Ascending aorta (tissue), 2 donors: ENCODE data around the gene DNAJB6. TPM values are rescaled to one million over a fixed set of nuclear protein-coding genes. Genes with fewer than 3 reads are reported as not detected.
A peak's percentile ranks its signal among the peaks of the same experiment; 100 is the strongest.

Experiments used
- DNase-seq, 2 donors: peaks; one replicate each; pipeline ENCODE4 v3.0.0-alpha.2; 2019; ENCODE audit warnings: low spot score in 2 of 2
- H3K27ac ChIP-seq, 2 donors: fragments of 200-600 bp; sonication (generic); one replicate each; pipeline ENCODE4 v1.5.1; 2016 to 2017; ENCODE audit warnings: mild to moderate bottlenecking in 1 of 2
- H3K27me3 ChIP-seq: fragments of 200-600 bp; sonication (generic); one replicate; pipeline ENCODE4 v1.5.1; 2017
- H3K36me3 ChIP-seq, 2 donors: fragments of 200-600 bp; sonication (generic); one replicate each; pipeline ENCODE4 v1.5.1; 2016
- H3K4me1 ChIP-seq, 2 donors: fragments of 200-600 bp; sonication (generic); one replicate each; pipeline ENCODE4 v1.5.1; 2016 to 2017; ENCODE audit warnings: mild to moderate bottlenecking in 1 of 2
- H3K4me3 ChIP-seq, 2 donors: fragments of 200-600 bp; sonication (generic); one replicate each; pipeline ENCODE4 v1.5.1; 2016 to 2017; ENCODE audit warnings: mild to moderate bottlenecking in 1 of 2
- H3K9me3 ChIP-seq, 2 donors: fragments of 200-600 bp; sonication (generic); one replicate each; pipeline ENCODE4 v1.5.1; 2016
- CTCF ChIP-seq, 3 experiments: fragments of 200-600 bp in 2 of 3; fragments of 450-650 bp in 1 of 3; sonication (generic) in 2 of 3; IDR thresholded peaks; one replicate each; pipeline ENCODE4 v1.5.1; 2016 to 2019; ENCODE audit warnings: antibody characterized with exemption in 3 of 3, mild to moderate bottlenecking in 1 of 3, moderate library complexity in 1 of 3
- intact Hi-C: fragments of 100-400 bp; cut with DNase I; formaldehyde crosslinking; loops from one replicate; pipeline ENCODE4 v1.15.1; 2023
- total RNA-seq: library from RNA; depleted of rRNA; stranded (reverse); fragments of >200 nt; gene quantifications from one replicate; pipeline ENCODE4 v1.1.0, GENCODE V29; 2016

Gene DNAJB6
- total RNA-seq = 79.1 TPM

- Histone ChIP-seq H3K9me3 (no peaks in the 10 kb centered on the region), H3K27ac (peak within 1 kb of the TSS; percentile 97), H3K4me1 (peaks cover 3 to 6% of the 10 kb centered on the region in 2 donors), H3K36me3 (no peaks in the 10 kb centered on the region), H3K27me3 (no peaks in the 10 kb centered on the region), H3K4me3 (peak within 1 kb of the TSS; percentile 83 to 91)
- no peak for TF ChIP-seq CTCF (IDR thresholded peaks at IDR 0.05)
- intact Hi-C loops = loop anchor here (1.0 to 5.0 kb wide), 5 partner anchors 11 to 388 kb away; partner anchors contain the start of genes NOM1 and UBE3C
- peak; percentile 77 to 96 for DNase-seq
These were observed at the start of gene DNAJB6 for GRCh38 chr7:157336383-157337315. Gene DNAJB6, plus strand, starts transcription at chr7:157337004. Its CDS starts 21,569 bp downstream, at chr7:157358573.

- Histone ChIP-seq H3K27me3 (no peaks in the 10 kb centered on the region), H3K36me3 (no peaks in the 10 kb centered on the region), H3K4me1 (no peaks in the 10 kb centered on the region), H3K4me3 (no peak overlapping the region), H3K9me3 (no peaks in the 10 kb centered on the region), H3K27ac (no peak overlapping the region)
- TF ChIP-seq CTCF (IDR thresholded peaks at IDR 0.05) = no peak
- no peak for DNase-seq
- intact Hi-C loops = no loop called here
These were observed 45.3 kb upstream of the DNAJB6 start for GRCh38 chr7:157291404-157292080.

- no peaks in the 10 kb centered on the region for H3K36me3 ChIP-seq
- no peaks in the 10 kb centered on the region for H3K4me1 ChIP-seq
- TF ChIP-seq CTCF (IDR thresholded peaks at IDR 0.05) = no peak
- no peak overlapping the region for H3K4me3 ChIP-seq
- H3K9me3 ChIP-seq = no peaks in the 10 kb centered on the region
- no peaks in the 10 kb centered on the region for H3K27me3 ChIP-seq
- DNase-seq = no peak
- no peak overlapping the region for H3K27ac ChIP-seq
- intact Hi-C loops = no loop called here
These were observed 44.5 kb upstream of the DNAJB6 start for GRCh38 chr7:157292258-157292657.

- H3K9me3 ChIP-seq = no peaks in the 10 kb centered on the region
- no peak overlapping the region for H3K4me3 ChIP-seq
- no peaks in the 10 kb centered on the region for H3K27me3 ChIP-seq
- no peak for DNase-seq
- H3K27ac ChIP-seq = no peak overlapping the region
- H3K36me3 ChIP-seq = no peaks in the 10 kb centered on the region
- intact Hi-C loops = no loop called here
- no peak for TF ChIP-seq CTCF (IDR thresholded peaks at IDR 0.05)
- H3K4me1 ChIP-seq = no peaks in the 10 kb centered on the region
These were observed 43.9 kb upstream of the DNAJB6 start for GRCh38 chr7:157292770-157293412.

GRCh38 chr7:157293413-157293788 is 43.4 kb upstream of the DNAJB6 start:
- H3K4me1 ChIP-seq = no peaks in the 10 kb centered on the region
- no peak overlapping the region for H3K27ac ChIP-seq
- no peak for TF ChIP-seq CTCF (IDR thresholded peaks at IDR 0.05)
- H3K4me3 ChIP-seq = no peak overlapping the region
- intact Hi-C loops = no loop called here
- no peak for DNase-seq
- no peaks in the 10 kb centered on the region for H3K27me3 ChIP-seq
- H3K36me3 ChIP-seq = no peaks in the 10 kb centered on the region
- H3K9me3 ChIP-seq = no peaks in the 10 kb centered on the region
